ENCODE data around the gene PATJ. TPM values are rescaled to one million over a fixed set of nuclear protein-coding genes. Genes with fewer than 3 reads are reported as not detected.

The PATJ gene
- total RNA-seq, 1 experiment from 2014 or later = 48.8 TPM

DNA sequence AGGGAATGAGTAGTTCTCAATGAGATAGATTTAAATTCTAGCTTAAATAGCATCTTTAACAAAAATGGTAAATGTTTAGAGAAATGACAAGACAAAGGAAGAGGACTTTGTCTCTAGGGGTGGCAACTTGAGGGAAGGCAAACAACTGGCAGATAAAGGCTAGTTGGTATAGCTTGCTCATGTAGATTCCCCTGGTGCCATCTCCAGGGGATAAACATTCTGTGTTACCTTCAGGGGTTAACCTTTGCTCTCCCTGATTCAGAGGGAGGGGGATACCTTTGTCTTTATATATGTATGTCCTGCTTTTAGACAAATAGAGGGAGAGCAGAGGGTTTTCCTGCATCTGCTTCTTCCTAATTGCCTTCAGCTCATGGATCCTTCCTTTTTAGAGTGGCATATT, 298.7 kb downstream of the PATJ start:
- ChIA-PET CTCF (no interaction called here), POLR2A (no interaction called here), RAD21 (ENCODE audit: low non-redundant PET in 1 of 2, low total read pairs in 2 of 2, uncharacterized antibody in 2 of 2, unreplicated experiment in 2 of 2) (no interaction called here)
- Histone ChIP-seq H3K9ac (ENCODE audit: low read length) (no peak overlapping the region), H4K20me1 (ENCODE audit: insufficient read depth) (no peaks in the 10 kb centered on the region), H3K4me2 (ENCODE audit: low read length) (no peak overlapping the region), H3K36me3 (ENCODE audit: control insufficient read depth in 1 of 2, insufficient read depth in 2 of 2, low read length in 2 of 2) (no peaks in the 10 kb centered on the region), H3K27me3 (ENCODE audit: insufficient read depth, low read length) (no peaks in the 10 kb centered on the region), H3K4me3 (replicated peaks in 1 of 2; ENCODE audit: low read depth in 1 of 2, low read length in 2 of 2) (no peak overlapping the region), H2AFZ (ENCODE audit: low read depth, low read length, poor library complexity, severe bottlenecking) (no peak overlapping the region), H3K9me3 (ENCODE audit: control insufficient read depth in 1 of 2, insufficient read depth in 1 of 2, low read depth in 1 of 2, low read length in 2 of 2) (no peaks in the 10 kb centered on the region), H3K79me2 (ENCODE audit: insufficient read depth, low read length) (no peaks in the 10 kb centered on the region), H3K27ac (ENCODE audit: low read depth, low read length) (no peak overlapping the region), H3K4me1 (ENCODE audit: control insufficient read depth in 1 of 2, insufficient read depth in 2 of 2, low read length in 2 of 2) (peaks cover 4 to 8% of the 10 kb centered on the region in 2 experiments; a peak in 2 of 4 replicates), H3K9me2 (ENCODE audit: insufficient read depth) (no peaks in the 10 kb centered on the region)
- no peak for TF ChIP-seq JUND (IDR thresholded peaks at IDR 0.05)
- TF ChIP-seq ZFX (IDR thresholded peaks at IDR 0.05) = no peak
- no peak for TF ChIP-seq SP1 (IDR thresholded peaks at IDR 0.05; ENCODE audit: low read depth)
- TF ChIP-seq ZNF274 (IDR thresholded peaks at IDR 0.05; ENCODE audit: low read depth, low read length) = no peak
- TF ChIP-seq, protein P1, sequence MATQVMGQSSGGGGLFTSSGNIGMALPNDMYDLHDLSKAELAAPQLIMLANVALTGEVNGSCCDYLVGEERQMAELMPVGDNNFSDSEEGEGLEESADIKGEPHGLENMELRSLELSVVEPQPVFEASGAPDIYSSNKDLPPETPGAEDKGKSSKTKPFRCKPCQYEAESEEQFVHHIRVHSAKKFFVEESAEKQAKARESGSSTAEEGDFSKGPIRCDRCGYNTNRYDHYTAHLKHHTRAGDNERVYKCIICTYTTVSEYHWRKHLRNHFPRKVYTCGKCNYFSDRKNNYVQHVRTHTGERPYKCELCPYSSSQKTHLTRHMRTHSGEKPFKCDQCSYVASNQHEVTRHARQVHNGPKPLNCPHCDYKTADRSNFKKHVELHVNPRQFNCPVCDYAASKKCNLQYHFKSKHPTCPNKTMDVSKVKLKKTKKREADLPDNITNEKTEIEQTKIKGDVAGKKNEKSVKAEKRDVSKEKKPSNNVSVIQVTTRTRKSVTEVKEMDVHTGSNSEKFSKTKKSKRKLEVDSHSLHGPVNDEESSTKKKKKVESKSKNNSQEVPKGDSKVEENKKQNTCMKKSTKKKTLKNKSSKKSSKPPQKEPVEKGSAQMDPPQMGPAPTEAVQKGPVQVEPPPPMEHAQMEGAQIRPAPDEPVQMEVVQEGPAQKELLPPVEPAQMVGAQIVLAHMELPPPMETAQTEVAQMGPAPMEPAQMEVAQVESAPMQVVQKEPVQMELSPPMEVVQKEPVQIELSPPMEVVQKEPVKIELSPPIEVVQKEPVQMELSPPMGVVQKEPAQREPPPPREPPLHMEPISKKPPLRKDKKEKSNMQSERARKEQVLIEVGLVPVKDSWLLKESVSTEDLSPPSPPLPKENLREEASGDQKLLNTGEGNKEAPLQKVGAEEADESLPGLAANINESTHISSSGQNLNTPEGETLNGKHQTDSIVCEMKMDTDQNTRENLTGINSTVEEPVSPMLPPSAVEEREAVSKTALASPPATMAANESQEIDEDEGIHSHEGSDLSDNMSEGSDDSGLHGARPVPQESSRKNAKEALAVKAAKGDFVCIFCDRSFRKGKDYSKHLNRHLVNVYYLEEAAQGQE (IDR thresholded peaks at IDR 0.05; ENCODE audit: low read depth) = no peak
- TF ChIP-seq CBX3 (IDR thresholded peaks at IDR 0.05; ENCODE audit: low read depth) = no peak
- TF ChIP-seq POLR2AphosphoS5 (IDR thresholded peaks at IDR 0.05; ENCODE audit: low read depth, low read length) = no peak
- no peak for TF ChIP-seq POLR2A (IDR thresholded peaks at IDR 0.05; ENCODE audit: borderline replicate concordance, extremely low read depth, insufficient read depth, insufficient read length)
- no peak for TF ChIP-seq SIN3A (IDR thresholded peaks at IDR 0.05; ENCODE audit: low read depth)
- TF ChIP-seq TCF7L2 (IDR thresholded peaks at IDR 0.05; ENCODE audit: borderline replicate concordance, extremely low read depth, insufficient read depth, insufficient read length) = no peak
- TF ChIP-seq CEBPB (IDR thresholded peaks at IDR 0.05; ENCODE audit: low read depth) = no peak
- TF ChIP-seq RAD21 (IDR thresholded peaks at IDR 0.05; ENCODE audit: low read depth) = no peak
- TF ChIP-seq, protein P2, sequence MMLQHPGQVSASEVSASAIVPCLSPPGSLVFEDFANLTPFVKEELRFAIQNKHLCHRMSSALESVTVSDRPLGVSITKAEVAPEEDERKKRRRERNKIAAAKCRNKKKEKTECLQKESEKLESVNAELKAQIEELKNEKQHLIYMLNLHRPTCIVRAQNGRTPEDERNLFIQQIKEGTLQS (IDR thresholded peaks at IDR 0.05) = no peak
- TF ChIP-seq EZH2phosphoT487 (IDR thresholded peaks at IDR 0.05; ENCODE audit: borderline replicate concordance) = no peak
- TF ChIP-seq YY1 (IDR thresholded peaks at IDR 0.05; ENCODE audit: extremely low read depth, insufficient replicate concordance, low read depth, low read length) = no peak
- TF ChIP-seq, protein P3, sequence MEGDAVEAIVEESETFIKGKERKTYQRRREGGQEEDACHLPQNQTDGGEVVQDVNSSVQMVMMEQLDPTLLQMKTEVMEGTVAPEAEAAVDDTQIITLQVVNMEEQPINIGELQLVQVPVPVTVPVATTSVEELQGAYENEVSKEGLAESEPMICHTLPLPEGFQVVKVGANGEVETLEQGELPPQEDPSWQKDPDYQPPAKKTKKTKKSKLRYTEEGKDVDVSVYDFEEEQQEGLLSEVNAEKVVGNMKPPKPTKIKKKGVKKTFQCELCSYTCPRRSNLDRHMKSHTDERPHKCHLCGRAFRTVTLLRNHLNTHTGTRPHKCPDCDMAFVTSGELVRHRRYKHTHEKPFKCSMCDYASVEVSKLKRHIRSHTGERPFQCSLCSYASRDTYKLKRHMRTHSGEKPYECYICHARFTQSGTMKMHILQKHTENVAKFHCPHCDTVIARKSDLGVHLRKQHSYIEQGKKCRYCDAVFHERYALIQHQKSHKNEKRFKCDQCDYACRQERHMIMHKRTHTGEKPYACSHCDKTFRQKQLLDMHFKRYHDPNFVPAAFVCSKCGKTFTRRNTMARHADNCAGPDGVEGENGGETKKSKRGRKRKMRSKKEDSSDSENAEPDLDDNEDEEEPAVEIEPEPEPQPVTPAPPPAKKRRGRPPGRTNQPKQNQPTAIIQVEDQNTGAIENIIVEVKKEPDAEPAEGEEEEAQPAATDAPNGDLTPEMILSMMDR (IDR thresholded peaks at IDR 0.05 in 2 of 3, conservative IDR thresholded peaks at IDR 0.05 in 1 of 3; ENCODE audit: borderline replicate concordance in 1 of 3, insufficient read depth in 1 of 3, low read depth in 2 of 3, low read length in 2 of 3) = no peak
- TF ChIP-seq, protein P4, sequence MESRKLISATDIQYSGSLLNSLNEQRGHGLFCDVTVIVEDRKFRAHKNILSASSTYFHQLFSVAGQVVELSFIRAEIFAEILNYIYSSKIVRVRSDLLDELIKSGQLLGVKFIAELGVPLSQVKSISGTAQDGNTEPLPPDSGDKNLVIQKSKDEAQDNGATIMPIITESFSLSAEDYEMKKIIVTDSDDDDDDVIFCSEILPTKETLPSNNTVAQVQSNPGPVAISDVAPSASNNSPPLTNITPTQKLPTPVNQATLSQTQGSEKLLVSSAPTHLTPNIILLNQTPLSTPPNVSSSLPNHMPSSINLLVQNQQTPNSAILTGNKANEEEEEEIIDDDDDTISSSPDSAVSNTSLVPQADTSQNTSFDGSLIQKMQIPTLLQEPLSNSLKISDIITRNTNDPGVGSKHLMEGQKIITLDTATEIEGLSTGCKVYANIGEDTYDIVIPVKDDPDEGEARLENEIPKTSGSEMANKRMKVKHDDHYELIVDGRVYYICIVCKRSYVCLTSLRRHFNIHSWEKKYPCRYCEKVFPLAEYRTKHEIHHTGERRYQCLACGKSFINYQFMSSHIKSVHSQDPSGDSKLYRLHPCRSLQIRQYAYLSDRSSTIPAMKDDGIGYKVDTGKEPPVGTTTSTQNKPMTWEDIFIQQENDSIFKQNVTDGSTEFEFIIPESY (IDR thresholded peaks at IDR 0.05; ENCODE audit: extremely low read depth, insufficient replicate concordance, low read length) = no peak
- DNase-seq (ENCODE audit: low read depth, low spot score) (no peak), ATAC-seq (no peak)
- no TSS peak for BruUV-seq (replicated peaks)
- intact Hi-C loops (cut with micrococcal nuclease) = no loop called here
